Stimulated activated naive CD8-positive, alpha-beta T cell treated with anti-CD3 and anti-CD28 coated beads, Interleukin-15, Interleukin-2, amounts not matched to agents 100 U/mL and 50 U/mL, for 24 hours (primary cell): ENCODE data around the gene RSPH9.
A peak's percentile ranks its signal among the peaks of the same experiment; 100 is the strongest.

Experiments used
- ATAC-seq: fragments of 150-1000 bp; cut with Tn5 transposase; one replicate; pipeline ENCODE4 v1.10.0; 2021
- DNase-seq: peaks from one replicate; pipeline ENCODE4 v3.0.0; 2021

Gene RSPH9

GRCh38 chr6:43710576-43710975, 65.7 kb downstream of the RSPH9 start:
- ATAC-seq (no peak), DNase-seq (no peak)

- ATAC-seq = no peak
- no peak for DNase-seq
These were observed 67.7 kb downstream of the RSPH9 start for GRCh38 chr6:43712579-43712978.

GRCh38 chr6:43713643-43714310, 68.9 kb downstream of the RSPH9 start:
- DNase-seq (no peak), ATAC-seq (no peak)

GRCh38 chr6:43714311-43715055, 69.6 kb downstream of the RSPH9 start:
- DNase-seq (no peak), ATAC-seq (no peak)

- ATAC-seq = peak; percentile 30
- no peak for DNase-seq
These were observed 70.4 kb downstream of the RSPH9 start for GRCh38 chr6:43715056-43715788.

- DNase-seq (no peak), ATAC-seq (no peak)
These were observed 71.3 kb downstream of the RSPH9 start for GRCh38 chr6:43716099-43716498.

- DNase-seq (no peak), ATAC-seq (no peak)
These were observed 72.6 kb downstream of the RSPH9 start for GRCh38 chr6:43717389-43717788.

- DNase-seq (no peak), ATAC-seq (no peak)
These were observed 73.0 kb downstream of the RSPH9 start for GRCh38 chr6:43717822-43718221.

GRCh38 chr6:43718387-43719105, 73.7 kb downstream of the RSPH9 start:
- ATAC-seq = no peak
- no peak for DNase-seq

- no peak for ATAC-seq
- no peak for DNase-seq
These were observed 74.7 kb downstream of the RSPH9 start for GRCh38 chr6:43719511-43719910.

- ATAC-seq (no peak), DNase-seq (no peak)
These were observed 76.2 kb downstream of the RSPH9 start for GRCh38 chr6:43720999-43721398.
